ENCODE results near the gene LHFPL2. TPM values are rescaled to one million over a fixed set of nuclear protein-coding genes. Genes with fewer than 3 reads are reported as not detected.

LHFPL2 gene
- total and polyA plus RNA-seq, 9 of the 15 experiments (the other 6 are each of a cell fraction or from before 2014, with no cell fraction given), result 1.0 to 6.6 (median 4.6) TPM

- TF ChIP-seq, protein P1, sequence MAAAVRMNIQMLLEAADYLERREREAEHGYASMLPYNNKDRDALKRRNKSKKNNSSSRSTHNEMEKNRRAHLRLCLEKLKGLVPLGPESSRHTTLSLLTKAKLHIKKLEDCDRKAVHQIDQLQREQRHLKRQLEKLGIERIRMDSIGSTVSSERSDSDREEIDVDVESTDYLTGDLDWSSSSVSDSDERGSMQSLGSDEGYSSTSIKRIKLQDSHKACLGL (CRISPR knock-in tag; IDR thresholded peaks at IDR 0.05; ENCODE audit: borderline replicate concordance, poor library complexity, severe bottlenecking), result no peak
- TF ChIP-seq ZNF143 (CRISPR knock-in tag; IDR thresholded peaks at IDR 0.05), result no peak
- no peak for TF ChIP-seq PHB (CRISPR knock-in tag; IDR thresholded peaks at IDR 0.05)
Observed at GRCh38 chr5:78508186-78508765, 140.3 kb downstream of the LHFPL2 start (continued).

GRCh38 chr5:78507531-78507930, 141.0 kb downstream of the LHFPL2 start:
- Histone ChIP-seq H4K20me1 (replicated peaks; ENCODE audit: control insufficient read depth, insufficient read depth, low read length) (no peaks in the 10 kb centered on the region), H3K9me3 (replicated peaks; ENCODE audit: control insufficient read depth, insufficient read depth, low read depth, low read length) (no peaks in the 10 kb centered on the region), H3K4me3 (0 out of 2 replicates have a peak overlapping the region, but pooled peaks have one; percentile 49), H3K9ac (ENCODE audit: insufficient read depth in 1 of 2, low read depth in 2 of 2, low read length in 2 of 2) (no peak overlapping the region), H2AFZ (ENCODE audit: low read depth, low read length) (no peak overlapping the region), H3K4me1 (replicated peaks in 1 of 2; ENCODE audit: control insufficient read depth in 2 of 2, insufficient read depth in 2 of 2, low read length in 2 of 2) (peaks cover 19 to 41% of the 10 kb centered on the region in 2 experiments), H3K4me2 (ENCODE audit: insufficient read depth, low read length) (peak overlapping the region; percentile 90), H3K27me3 (ENCODE audit: control insufficient read depth in 2 of 2, insufficient read depth in 2 of 2, low read length in 2 of 2) (no peaks in the 10 kb centered on the region), H3K27ac (ENCODE audit: extremely low read depth, low read depth, low read length) (no peak overlapping the region), H3K9me1 (ENCODE audit: control insufficient read depth, insufficient read depth, low read length) (no peaks in the 10 kb centered on the region), H3K79me2 (ENCODE audit: control insufficient read depth, insufficient read depth, low read length) (peaks cover 36% of the 10 kb centered on the region), H3K36me3 (ENCODE audit: control insufficient read depth, insufficient read depth, low read length) (no peaks in the 10 kb centered on the region)
- no peak for TF ChIP-seq POLR3A (IDR thresholded peaks at IDR 0.05; ENCODE audit: borderline replicate concordance, extremely low read depth, insufficient read depth, insufficient read length)
- no peak for TF ChIP-seq SLC30A9 (CRISPR knock-in tag; IDR thresholded peaks at IDR 0.05)
- TF ChIP-seq BCL6 (CRISPR knock-in tag; IDR thresholded peaks at IDR 0.05), result no peak
- TF ChIP-seq NR3C1 (CRISPR knock-in tag; IDR thresholded peaks at IDR 0.05), result no peak
- no peak for TF ChIP-seq SAFB (IDR thresholded peaks at IDR 0.05; ENCODE audit: borderline replicate concordance, low read depth, low read length)
- TF ChIP-seq EZH2 (IDR thresholded peaks at IDR 0.05; ENCODE audit: borderline replicate concordance, low read depth, low read length), result no peak
- no peak for TF ChIP-seq ZBTB43 (CRISPR knock-in tag; IDR thresholded peaks at IDR 0.05)
- TF ChIP-seq SNIP1 (IDR thresholded peaks at IDR 0.05; ENCODE audit: low read depth), result no peak
- no peak for TF ChIP-seq SMARCA5 (IDR thresholded peaks at IDR 0.05)
- intact Hi-C loops (cut with micrococcal nuclease), result no loop called here
- 43% methylated on average over 2 of the region's 2 CpGs for WGBS (ENCODE audit: insufficient coverage, low coverage, missing lambda C conversion rate)
- DNase-seq (ENCODE audit: extremely low read depth in 1 of 4, low spot score in 3 of 4), result no peak
- in situ Hi-C loops (cut with MboI), result loop anchor here (25.0 kb wide), 1 partner anchor 1905 kb away; the partner anchor contains the start of gene ZFYVE16
- ChIA-PET POLR2A (interaction anchor here (0.7 to 2.3 kb wide), 3 partner anchors 11 to 283 kb away, joined by 3 to 6 read pairs (median 4); no protein-coding TSS in a partner anchor), CTCF (ENCODE audit: low intra/inter-chr PET ratio) (no interaction called here)
- BruUV-seq (replicated peaks), result no TSS peak
- no peak for FAIRE-seq
- ATAC-seq, result no peak

All from K562 (cell line).